ENCODE results near the gene APOC3. TPM values are rescaled to one million over a fixed set of nuclear protein-coding genes. Genes with fewer than 3 reads are reported as not detected.
A peak's percentile ranks its signal among the peaks of the same experiment; 100 is the strongest.

The APOC3 gene
- total and polyA plus RNA-seq, 9 of the 15 experiments (the other 6 are each of a cell fraction or from before 2014, with no cell fraction given), result 1.1 TPM; not detected in 8

GRCh38 chr11:116814502-116814901, 15.2 kb upstream of the APOC3 start:
- FAIRE-seq (no peak), DNase-seq (ENCODE audit: extremely low read depth in 1 of 4, low spot score in 3 of 4) (no peak), ATAC-seq (no peak)
- H4K20me1 ChIP-seq (replicated peaks; ENCODE audit: control insufficient read depth, insufficient read depth, low read length), result no peaks in the 10 kb centered on the region
- H3K9me3 ChIP-seq (replicated peaks; ENCODE audit: control insufficient read depth, insufficient read depth, low read depth, low read length), result no peaks in the 10 kb centered on the region
- 40% methylated on average over 6 of the region's 6 CpGs for WGBS (ENCODE audit: insufficient coverage, low coverage, missing lambda C conversion rate)
- no peaks in the 10 kb centered on the region; a peak in 1 of 5 replicates for H3K27me3 ChIP-seq (ENCODE audit: control insufficient read depth in 2 of 2, insufficient read depth in 2 of 2, low read length in 2 of 2)
- H3K79me2 ChIP-seq (ENCODE audit: control insufficient read depth, insufficient read depth, low read length), result no peaks in the 10 kb centered on the region
- intact Hi-C loops (cut with micrococcal nuclease) (no loop called here), in situ Hi-C loops (cut with MboI) (no loop called here)
- no peak overlapping the region for H3K9ac ChIP-seq (ENCODE audit: insufficient read depth in 1 of 2, low read depth in 2 of 2, low read length in 2 of 2)
- H3K4me3 ChIP-seq, result no peak overlapping the region
- H2AFZ ChIP-seq (ENCODE audit: low read depth, low read length), result 0 out of 2 replicates have a peak overlapping the region, but pooled peaks have one; percentile 33
- no peak overlapping the region for H3K27ac ChIP-seq (ENCODE audit: extremely low read depth, low read depth, low read length)
- ChIA-PET POLR2A (interaction anchor here (1.2 kb wide), 1 partner anchor 9 kb away, joined by 4 read pairs; no protein-coding TSS in a partner anchor), CTCF (ENCODE audit: low intra/inter-chr PET ratio) (no interaction called here)
- no peaks in the 10 kb centered on the region for H3K36me3 ChIP-seq (ENCODE audit: control insufficient read depth, insufficient read depth, low read length)
- H3K9me1 ChIP-seq (ENCODE audit: control insufficient read depth, insufficient read depth, low read length), result no peaks in the 10 kb centered on the region
- BruUV-seq (replicated peaks), result no TSS peak
- TF ChIP-seq CEBPB (tag; IDR thresholded peaks at IDR 0.05) (peak; percentile 11; the same call in 1 of the 2 replicates), DPF2 (IDR thresholded peaks at IDR 0.05) (no peak)
- no peak overlapping the region for H3K4me2 ChIP-seq (ENCODE audit: insufficient read depth, low read length)
- H3K4me1 ChIP-seq (replicated peaks in 1 of 2; ENCODE audit: control insufficient read depth in 2 of 2, insufficient read depth in 2 of 2, low read length in 2 of 2), result peaks cover 3 to 7% of the 10 kb centered on the region in 2 experiments; a peak in 3 of 5 replicates

GRCh38 chr11:116819049-116819448, 10.7 kb upstream of the APOC3 start:
- peak overlapping the region in 1 of 2 experiments; percentile 45; a peak in 1 of 4 replicates for H3K9ac ChIP-seq (ENCODE audit: insufficient read depth in 1 of 2, low read depth in 2 of 2, low read length in 2 of 2)
- H3K36me3 ChIP-seq (ENCODE audit: control insufficient read depth, insufficient read depth, low read length), result no peaks in the 10 kb centered on the region
- H4K20me1 ChIP-seq (replicated peaks; ENCODE audit: control insufficient read depth, insufficient read depth, low read length), result no peaks in the 10 kb centered on the region
- no peaks in the 10 kb centered on the region for H3K9me1 ChIP-seq (ENCODE audit: control insufficient read depth, insufficient read depth, low read length)
- in situ Hi-C loops (cut with MboI) (no loop called here), intact Hi-C loops (cut with micrococcal nuclease) (no loop called here)
- TF ChIP-seq MYBL2 (IDR thresholded peaks at IDR 0.05; ENCODE audit: low read depth) (no peak), MYBL2 (CRISPR knock-in tag; IDR thresholded peaks at IDR 0.05; ENCODE audit: borderline replicate concordance) (no peak), CREBBP (IDR thresholded peaks at IDR 0.05; ENCODE audit: low read depth, low read length) (no peak)
- 39% methylated on average over 7 of the region's 9 CpGs for WGBS (ENCODE audit: insufficient coverage, low coverage, missing lambda C conversion rate)
- FAIRE-seq (no peak), ATAC-seq (no peak), DNase-seq (ENCODE audit: extremely low read depth in 1 of 4, low spot score in 3 of 4) (no peak)
- ChIA-PET CTCF (ENCODE audit: low intra/inter-chr PET ratio) (no interaction called here), POLR2A (no interaction called here)
- H3K9me3 ChIP-seq (replicated peaks; ENCODE audit: control insufficient read depth, insufficient read depth, low read depth, low read length), result no peaks in the 10 kb centered on the region
- H3K4me2 ChIP-seq (ENCODE audit: insufficient read depth, low read length), result no peak overlapping the region
- no peaks in the 10 kb centered on the region for H3K79me2 ChIP-seq (ENCODE audit: control insufficient read depth, insufficient read depth, low read length)
- H3K27ac ChIP-seq (ENCODE audit: extremely low read depth, low read depth, low read length), result no peak overlapping the region
- H3K27me3 ChIP-seq (ENCODE audit: control insufficient read depth in 2 of 2, insufficient read depth in 2 of 2, low read length in 2 of 2), result peaks cover 0 to 10% of the 10 kb centered on the region in 2 experiments; a peak in 1 of 5 replicates
- no TSS peak for BruUV-seq (replicated peaks)
- H3K4me3 ChIP-seq, result no peak overlapping the region
- H2AFZ ChIP-seq (ENCODE audit: low read depth, low read length), result no peak overlapping the region
- peaks cover under 1 to 10% of the 10 kb centered on the region in 2 experiments; a peak in 2 of 5 replicates for H3K4me1 ChIP-seq (replicated peaks in 1 of 2; ENCODE audit: control insufficient read depth in 2 of 2, insufficient read depth in 2 of 2, low read length in 2 of 2)

Measured in K562 (cell line).